ENCODE measurements around the gene OR10V1. TPM values are rescaled to one million over a fixed set of nuclear protein-coding genes. Genes with fewer than 3 reads are reported as not detected.

OR10V1 gene
- total and polyA plus RNA-seq, 9 of the 15 experiments (the other 6 are each of a cell fraction or from before 2014, with no cell fraction given): not detected

GRCh38 chr11:59754859-59755700, 41.4 kb upstream of the OR10V1 start, which contains the start of gene STX3 (continued):
- TF ChIP-seq RREB1 (CRISPR knock-in tag; IDR thresholded peaks at IDR 0.05) (peak; percentile 90; the same call in 1 of the 2 replicates), EGR1 (conservative IDR thresholded peaks at IDR 0.05) (no peak), PHB2 (IDR thresholded peaks at IDR 0.05; ENCODE audit: low read depth) (no peak), ZNF395 (CRISPR knock-in tag; IDR thresholded peaks at IDR 0.05) (no peak), ZBTB49 (CRISPR knock-in tag; IDR thresholded peaks at IDR 0.05; ENCODE audit: borderline replicate concordance) (no peak), ARHGAP35 (IDR thresholded peaks at IDR 0.05; ENCODE audit: partially characterized antibody) (no peak), ZNF589 (CRISPR knock-in tag; IDR thresholded peaks at IDR 0.05; ENCODE audit: low read depth) (no peak), RNF2 (IDR thresholded peaks at IDR 0.05) (no peak), ZNF239 (CRISPR knock-in tag; IDR thresholded peaks at IDR 0.05) (no peak), E2F1 (CRISPR knock-in tag; IDR thresholded peaks at IDR 0.05) (no peak), ZNF134 (CRISPR knock-in tag; conservative IDR thresholded peaks at IDR 0.05) (no peak), CLOCK (CRISPR knock-in tag; IDR thresholded peaks at IDR 0.05; ENCODE audit: borderline replicate concordance) (no peak), NR4A1 (CRISPR knock-in tag; IDR thresholded peaks at IDR 0.05) (no peak), NR4A1 (tag; IDR thresholded peaks at IDR 0.05) (no peak)
